DND-41 (cell line): Measurements from ENCODE around the gene COX10.

Experiments
- ATAC-seq: fragments of 200-7000 bp; cut with Tn5 transposase; 3 replicates; pipeline ENCODE4 v1.9.1; 2021; ENCODE audit warnings: low read depth; ENCODE audit not compliant: insufficient read depth
- DNase-seq: peaks from one replicate; pipeline ENCODE4 v3.0.0-alpha.2; 2020
- H2AFZ ChIP-seq: 2 replicates; pipeline ENCODE4 v1.6.0; 2012; ENCODE audit warnings: low read depth, low read length
- H3K27ac ChIP-seq: 2 replicates; pipeline ENCODE4 v1.5.1; 2012; ENCODE audit warnings: low read length, inconsistent platforms
- H3K27me3 ChIP-seq: fragments of 200-600 bp; sonication (generic); 2 replicates; pipeline ENCODE4 v1.6.0; 2012; ENCODE audit warnings: low read length, mild to moderate bottlenecking, inconsistent platforms; ENCODE audit not compliant: insufficient read depth, poor library complexity
- H3K36me3 ChIP-seq: 2 replicates; pipeline ENCODE4 v1.5.1; 2012; ENCODE audit warnings: low read length, inconsistent platforms; ENCODE audit not compliant: insufficient read depth
- H3K4me1 ChIP-seq: 2 replicates; pipeline ENCODE4 v1.5.1; 2012; ENCODE audit warnings: mild to moderate bottlenecking, low read length; ENCODE audit not compliant: insufficient read depth
- H3K4me2 ChIP-seq: 2 replicates; pipeline ENCODE4 v1.6.0; 2012; ENCODE audit warnings: mild to moderate bottlenecking, moderate library complexity, low read length, inconsistent platforms; ENCODE audit not compliant: insufficient read depth
- H3K4me3 ChIP-seq, 2 experiments: fragments of 200-600 bp in 1 of 2; shearing (Covaris generic) in 1 of 2; 2 replicates each; pipeline ENCODE4 v1.5.1; 2012 to 2016; ENCODE audit warnings: inconsistent platforms in 2 of 2, low read length in 2 of 2, mild to moderate bottlenecking in 2 of 2, low read depth in 1 of 2, moderate library complexity in 1 of 2
- H3K79me2 ChIP-seq: 2 replicates; pipeline ENCODE4 v1.6.0; 2012; ENCODE audit warnings: low read length, inconsistent platforms; ENCODE audit not compliant: insufficient read depth
- H3K9ac ChIP-seq: 2 replicates; pipeline ENCODE4 v1.6.0; 2012; ENCODE audit warnings: low read depth, mild to moderate bottlenecking, inconsistent platforms, low read length, moderate library complexity
- H3K9me3 ChIP-seq: 2 replicates; pipeline ENCODE4 v1.5.1; 2012; ENCODE audit warnings: low read length, moderate library complexity, mild to moderate bottlenecking, inconsistent platforms; ENCODE audit not compliant: insufficient read depth, severe bottlenecking
- H4K20me1 ChIP-seq: 2 replicates; pipeline ENCODE4 v1.6.0; 2012; ENCODE audit warnings: low read length; ENCODE audit not compliant: insufficient read depth
- CTCF ChIP-seq: IDR thresholded peaks from 2 replicates; pipeline ENCODE4 v1.5.1; 2012; ENCODE audit warnings: borderline replicate concordance, low read length, moderate library complexity, mild to moderate bottlenecking; ENCODE audit not compliant: poor library complexity, severe bottlenecking; ENCODE audit errors: extremely low read depth
- EZH2 ChIP-seq: IDR thresholded peaks from 3 replicates; pipeline ENCODE4 v1.6.1; 2012; ENCODE audit warnings: borderline replicate concordance, low read depth, mild to moderate bottlenecking, moderate library complexity, low read length, inconsistent platforms; ENCODE audit not compliant: severe bottlenecking

The COX10 gene

GRCh38 chr17:14202388-14203166 is 133.3 kb downstream of the COX10 start:
- TF ChIP-seq EZH2 (no peak), CTCF (no peak)
- no peak overlapping the region for H3K9ac ChIP-seq
- H3K27ac ChIP-seq: no peak overlapping the region
- H3K36me3 ChIP-seq: peaks cover 9% of the 10 kb centered on the region
- H4K20me1 ChIP-seq: no peaks in the 10 kb centered on the region; the same call in 1 of the 2 replicates
- no peak overlapping the region for H2AFZ ChIP-seq
- H3K27me3 ChIP-seq: no peaks in the 10 kb centered on the region
- DNase-seq (no peak), ATAC-seq (no peak)
- no peak overlapping the region for H3K4me3 ChIP-seq
- no peak overlapping the region for H3K4me2 ChIP-seq
- H3K79me2 ChIP-seq: no peaks in the 10 kb centered on the region
- no peaks in the 10 kb centered on the region for H3K9me3 ChIP-seq
- 0 out of 2 replicates have a peak, but pooled peaks cover 9% of the 10 kb centered on the region for H3K4me1 ChIP-seq

DNA sequence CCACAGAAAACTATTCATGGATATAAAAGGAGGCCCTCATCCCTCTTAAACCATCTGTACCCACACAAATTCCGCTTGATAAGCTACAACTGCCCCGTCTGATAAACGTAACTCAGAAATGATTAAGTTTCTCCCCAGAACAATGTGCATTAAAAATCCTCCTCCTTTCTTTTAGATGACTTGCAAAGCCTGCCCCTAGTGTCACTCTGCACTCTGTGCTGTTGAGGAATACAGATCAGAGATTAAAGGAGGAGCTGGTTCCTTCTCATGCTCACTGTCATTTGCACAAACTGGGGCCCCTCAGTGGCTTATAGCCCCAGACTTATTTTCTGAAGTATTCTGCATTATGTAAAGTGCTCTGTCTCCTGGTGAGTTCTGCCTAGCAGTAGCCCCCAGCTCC is 134.1 kb downstream of the COX10 start:
- H2AFZ ChIP-seq: no peak overlapping the region
- DNase-seq (no peak), ATAC-seq (no peak)
- TF ChIP-seq CTCF (peak; percentile 41), EZH2 (no peak)
- H3K9me3 ChIP-seq: no peaks in the 10 kb centered on the region
- H3K4me1 ChIP-seq: 0 out of 2 replicates have a peak, but pooled peaks cover 9% of the 10 kb centered on the region
- no peak overlapping the region for H3K27ac ChIP-seq
- no peak overlapping the region for H3K4me3 ChIP-seq
- no peaks in the 10 kb centered on the region for H3K79me2 ChIP-seq
- no peak overlapping the region for H3K9ac ChIP-seq
- H3K36me3 ChIP-seq: peaks cover 16% of the 10 kb centered on the region
- no peaks in the 10 kb centered on the region for H3K27me3 ChIP-seq
- no peak overlapping the region for H3K4me2 ChIP-seq
- H4K20me1 ChIP-seq: no peaks in the 10 kb centered on the region; the same call in 1 of the 2 replicates

GRCh38 chr17:14204084-14204483 is 134.8 kb downstream of the COX10 start:
- ATAC-seq (no peak), DNase-seq (no peak)
- Histone ChIP-seq H2AFZ (no peak overlapping the region), H3K27ac (no peak overlapping the region), H3K4me2 (no peak overlapping the region), H3K4me3 (no peak overlapping the region), H4K20me1 (no peaks in the 10 kb centered on the region; the same call in 1 of the 2 replicates), H3K27me3 (no peaks in the 10 kb centered on the region), H3K9me3 (no peaks in the 10 kb centered on the region), H3K79me2 (no peaks in the 10 kb centered on the region), H3K36me3 (peaks cover 22% of the 10 kb centered on the region), H3K4me1 (0 out of 2 replicates have a peak, but pooled peaks cover 9% of the 10 kb centered on the region), H3K9ac (no peak overlapping the region)
- no peak for TF ChIP-seq CTCF
- no peak for TF ChIP-seq EZH2
